Esophagus squamous epithelium (tissue), 5 donors: Measurements from ENCODE around the gene STEAP3. TPM values are rescaled to one million over a fixed set of nuclear protein-coding genes. Genes with fewer than 3 reads are reported as not detected.

ENCODE experiments used
- DNase-seq: peaks from one replicate; lab custom pipeline; 2025; lab: John Stamatoyannopoulos, UW
- H3K27ac ChIP-seq, 4 donors: fragments of 200-600 bp; sonication (generic); one replicate each; pipeline ENCODE4 v1.5.1; 2016 to 2019; ENCODE audit warnings: mild to moderate bottlenecking in 1 of 4
- H3K27me3 ChIP-seq, 4 donors: fragments of 200-600 bp; sonication (generic); 1 replicate in 3 of 4; 2 replicates in 1 of 4; pipeline versions ENCODE4 v1.5.1 to v1.6.0; 2017 to 2021; ENCODE audit warnings: antibody characterized with exemption in 1 of 4
- H3K36me3 ChIP-seq, 3 donors: fragments of 200-600 bp; sonication (generic); one replicate each; pipeline ENCODE4 v1.5.1; 2016 to 2019
- H3K4me1 ChIP-seq, 3 donors: fragments of 200-600 bp; sonication (generic); one replicate each; pipeline ENCODE4 v1.5.1; 2017 to 2019
- H3K4me3 ChIP-seq, 4 donors: fragments of 200-600 bp; sonication (generic); 1 replicate in 3 of 4; 2 replicates in 1 of 4; pipeline ENCODE4 v1.5.1; 2016 to 2019; ENCODE audit warnings: mild to moderate bottlenecking in 2 of 4, moderate library complexity in 1 of 4
- H3K9me3 ChIP-seq, 3 donors: fragments of 200-600 bp; sonication (generic); one replicate each; pipeline ENCODE4 v1.5.1; 2016 to 2019
- CTCF ChIP-seq, 6 experiments: fragments of 450-650 bp in 4 of 6; fragments of 200-600 bp in 2 of 6; sonication (generic) in 2 of 6; IDR thresholded peaks; one replicate each; pipeline ENCODE4 v1.5.1; 2016 to 2019; ENCODE audit warnings: antibody characterized with exemption in 6 of 6, mild to moderate bottlenecking in 4 of 6, moderate library complexity in 4 of 6
- POLR2A ChIP-seq, 4 donors: fragments of 450-650 bp; IDR thresholded peaks; one replicate each; pipeline ENCODE4 v1.6.1; 2017; ENCODE audit warnings: antibody characterized with exemption in 4 of 4, mild to moderate bottlenecking in 4 of 4, moderate library complexity in 3 of 4
- WGBS, 2 donors: methylation state at CpG; one replicate each; pipeline ENCODE4 v1.1.5; 2018; 5-methylcytosine and 5-hydroxymethylcytosine counted together
- intact Hi-C: fragments of 100-400 bp; cut with DNase I; formaldehyde crosslinking; loops from one replicate; pipeline ENCODE4 v1.15.0; 2022
- total RNA-seq, 4 donors: library from RNA; depleted of rRNA; stranded (reverse); fragments of >200 nt; gene quantifications; one replicate each; pipeline ENCODE4 v1.1.0, GENCODE V29; 2016
- donor health status: DM: yes; HTN: yes; CAD: no.

STEAP3 gene
- total RNA-seq, 4 donors from 2014 or later: 18.1 to 28.8 (median 25.7) TPM

- intact Hi-C loops: no loop called here
- WGBS, 2 donors: 79 to 89% methylated on average over 3 to 5 of the region's 24 CpGs
- peaks cover 0 to 46% (median 0%) of the 10 kb centered on the region in 3 donors for H3K36me3 ChIP-seq
- H3K9me3 ChIP-seq: no peaks in the 10 kb centered on the region
- H3K4me1 ChIP-seq: peaks cover 7 to 44% (median 10%) of the 10 kb centered on the region in 3 donors
- DNase-seq: no peak
- no peaks in the 10 kb centered on the region for H3K27me3 ChIP-seq
- peak overlapping the region in 2 of 4 donors; percentile 10 to 33 for H3K27ac ChIP-seq
- TF ChIP-seq POLR2A (IDR thresholded peaks at IDR 0.05) (no peak), CTCF (IDR thresholded peaks at IDR 0.05) (no peak)
- H3K4me3 ChIP-seq: peak overlapping the region in 1 of 4 donors; percentile 14
These were observed 23.5 kb downstream of the STEAP3 start for GRCh38 chr2:119246884-119247843.

- 80 to 81% methylated on average over 4 to 11 of the region's 29 CpGs for WGBS, 2 donors
- TF ChIP-seq CTCF (IDR thresholded peaks at IDR 0.05): no peak
- TF ChIP-seq POLR2A (IDR thresholded peaks at IDR 0.05): no peak
- Histone ChIP-seq H3K36me3 (peaks cover 0 to 46% (median 0%) of the 10 kb centered on the region in 3 donors), H3K27me3 (no peaks in the 10 kb centered on the region), H3K9me3 (no peaks in the 10 kb centered on the region), H3K4me1 (peaks cover 8 to 44% (median 13%) of the 10 kb centered on the region in 3 donors), H3K4me3 (peak overlapping the region in 1 of 4 donors; percentile 14), H3K27ac (peak overlapping the region in 2 of 4 donors; percentile 10 to 33)
- intact Hi-C loops: no loop called here
- no peak for DNase-seq
These were observed 24.2 kb downstream of the STEAP3 start for GRCh38 chr2:119247844-119248271.

- Histone ChIP-seq H3K4me3 (no peak overlapping the region), H3K9me3 (no peaks in the 10 kb centered on the region), H3K27ac (peak overlapping the region in 2 of 4 donors; percentile 10 to 33), H3K36me3 (peaks cover 0 to 46% (median 0%) of the 10 kb centered on the region in 3 donors), H3K4me1 (peaks cover 11 to 44% (median 15%) of the 10 kb centered on the region in 3 donors), H3K27me3 (no peaks in the 10 kb centered on the region)
- no peak for DNase-seq
- WGBS, 2 donors: 37 to 68% methylated on average over 7 of the region's 7 CpGs
- intact Hi-C loops: no loop called here
- no peak for TF ChIP-seq CTCF (IDR thresholded peaks at IDR 0.05)
- no peak for TF ChIP-seq POLR2A (IDR thresholded peaks at IDR 0.05)
These were observed 24.7 kb downstream of the STEAP3 start for GRCh38 chr2:119248311-119248710.

GRCh38 chr2:119248751-119249150 lies 25.1 kb downstream of the STEAP3 start:
- H3K9me3 ChIP-seq: no peaks in the 10 kb centered on the region
- intact Hi-C loops: no loop called here
- no peak overlapping the region for H3K4me3 ChIP-seq
- 78 to 83% methylated on average over 5 of the region's 5 CpGs for WGBS, 2 donors
- TF ChIP-seq POLR2A (IDR thresholded peaks at IDR 0.05) (no peak), CTCF (IDR thresholded peaks at IDR 0.05) (no peak)
- H3K27ac ChIP-seq: peak overlapping the region in 1 of 4 donors; percentile 33
- no peaks in the 10 kb centered on the region for H3K27me3 ChIP-seq
- H3K36me3 ChIP-seq: peaks cover 0 to 46% (median 0%) of the 10 kb centered on the region in 3 donors
- DNase-seq: no peak
- peaks cover 11 to 46% (median 18%) of the 10 kb centered on the region in 3 donors for H3K4me1 ChIP-seq

GRCh38 chr2:119249311-119249710 lies 25.7 kb downstream of the STEAP3 start:
- intact Hi-C loops: no loop called here
- WGBS, 2 donors: 61 to 79% methylated on average over 3 of the region's 3 CpGs
- Histone ChIP-seq H3K27ac (peak overlapping the region in 1 of 4 donors; percentile 33), H3K27me3 (no peaks in the 10 kb centered on the region), H3K4me3 (no peak overlapping the region), H3K36me3 (peaks cover 0 to 52% (median 0%) of the 10 kb centered on the region in 3 donors), H3K9me3 (no peaks in the 10 kb centered on the region), H3K4me1 (peaks cover 11 to 47% (median 18%) of the 10 kb centered on the region in 3 donors)
- TF ChIP-seq POLR2A (IDR thresholded peaks at IDR 0.05) (no peak), CTCF (IDR thresholded peaks at IDR 0.05) (no peak)
- DNase-seq: no peak
